ENCODE results near the gene SUSD6.

The SUSD6 gene

DNA sequence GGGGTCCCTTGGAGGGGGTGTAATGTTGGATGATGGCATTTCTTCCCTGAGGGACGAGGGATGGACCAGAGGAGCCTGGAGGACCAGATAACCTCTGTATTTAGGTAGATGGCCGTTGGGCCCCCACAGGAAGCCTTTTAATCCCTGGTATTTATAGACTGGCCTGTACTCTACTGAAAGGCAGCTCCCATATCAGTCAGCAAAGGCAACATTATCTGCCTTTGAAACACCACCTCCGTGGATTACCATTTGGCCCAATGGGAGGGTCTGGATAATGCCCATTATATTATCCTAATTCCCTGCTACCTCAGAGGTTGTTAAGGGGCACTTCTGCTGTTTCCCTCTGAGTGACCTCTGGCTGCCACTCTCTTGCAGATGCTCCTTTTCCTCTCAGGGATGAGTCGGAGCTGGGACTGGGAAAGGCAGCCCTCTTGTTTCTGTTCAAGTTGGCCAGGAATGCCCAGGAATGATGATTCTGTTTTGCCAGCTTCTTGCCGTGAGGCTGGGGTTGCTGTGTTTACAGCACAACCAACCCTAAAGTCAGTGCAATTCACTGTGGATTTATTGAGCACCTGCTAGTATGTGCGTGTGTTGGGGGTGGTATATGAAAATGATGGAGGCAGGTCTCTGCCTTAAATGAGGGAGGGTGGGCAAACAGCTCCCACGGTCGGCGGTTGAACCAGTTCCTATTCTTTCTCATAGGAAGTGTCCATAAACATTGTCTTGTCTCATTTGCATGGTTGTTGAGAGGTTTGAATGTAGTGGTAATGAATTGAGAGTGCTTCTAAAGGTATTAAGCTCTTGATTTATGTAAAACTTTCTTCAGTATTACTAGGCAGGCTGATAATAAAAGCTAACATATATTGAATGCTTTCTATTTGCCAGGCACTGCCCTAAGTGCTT, 18.1 kb downstream of the SUSD6 start:
- Histone ChIP-seq H3K4me1 (ENCODE audit: control insufficient read depth, insufficient read depth, low read depth, low read length) (peaks cover 16% of the 10 kb centered on the region), H2BK5ac (ENCODE audit: low read depth, low read length, poor library complexity, severe bottlenecking) (no peak overlapping the region), H2BK15ac (ENCODE audit: low read depth, poor library complexity, severe bottlenecking) (no peak overlapping the region), H3K4me3 (ENCODE audit: insufficient read depth in 1 of 2, low read depth in 1 of 2, low read length in 2 of 2) (no peak overlapping the region), H3K27ac (ENCODE audit: low read length, poor library complexity, severe bottlenecking) (no peak overlapping the region), H2AK5ac (ENCODE audit: low read length, severe bottlenecking) (no peak overlapping the region), H3K4me2 (ENCODE audit: low read length, poor library complexity, severe bottlenecking) (no peak overlapping the region), H3K23ac (ENCODE audit: low read length in 2 of 2) (peak overlapping the region in 1 of 2 experiments; percentile 14), H3K27me3 (ENCODE audit: control insufficient read depth in 1 of 2, insufficient read depth in 1 of 2, low read length in 2 of 2) (no peaks in the 10 kb centered on the region), H2AFZ (ENCODE audit: low read depth, low read length) (no peak overlapping the region), H4K8ac (ENCODE audit: low read length) (no peak overlapping the region), H3K9ac (ENCODE audit: low read length) (no peak overlapping the region), H2BK12ac (ENCODE audit: low read length in 2 of 2) (peak overlapping the region in 1 of 2 experiments; percentile 25), H3K18ac (ENCODE audit: low read depth in 1 of 2, low read length in 2 of 2) (no peak overlapping the region), H3K9me3 (ENCODE audit: control insufficient read depth, low read length) (no peaks in the 10 kb centered on the region), H2BK120ac (ENCODE audit: low read depth, low read length) (no peak overlapping the region), H3K14ac (ENCODE audit: low read length in 2 of 2) (no peak overlapping the region), H3K4ac (ENCODE audit: low read depth in 1 of 2, low read length in 2 of 2) (no peak overlapping the region), H3K79me1 (replicated peaks; ENCODE audit: low read length, poor library complexity, severe bottlenecking) (peaks cover 37% of the 10 kb centered on the region), H3K36me3 (ENCODE audit: control insufficient read depth in 1 of 2, insufficient read depth in 2 of 2, low read depth in 1 of 2, low read length in 2 of 2) (no peaks in the 10 kb centered on the region), H4K91ac (ENCODE audit: low read length) (no peak overlapping the region)
- WGBS = 71% methylated on average over 9 of the region's 9 CpGs
- no peak for DNase-seq

DNA sequence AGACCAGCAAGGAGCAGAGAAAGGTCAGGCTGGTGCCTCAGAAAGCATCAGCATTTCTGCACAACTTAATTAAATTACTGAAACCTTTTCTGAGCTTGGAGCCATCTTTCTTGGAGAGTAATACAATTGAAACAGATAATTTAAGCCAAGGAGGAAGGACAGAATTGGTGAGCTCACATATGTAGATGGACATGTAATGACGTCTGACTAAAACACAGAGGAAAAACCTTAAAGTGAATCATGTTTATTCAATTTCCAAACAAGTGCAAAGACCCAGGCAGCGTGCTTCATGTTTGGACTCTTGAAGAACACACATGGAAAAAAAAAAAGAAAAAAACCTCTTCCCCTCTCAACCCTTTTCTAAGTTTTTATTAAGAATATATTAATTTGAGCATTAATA, 19.0 kb downstream of the SUSD6 start:
- WGBS = 81% methylated on average over 2 of the region's 2 CpGs
- Histone ChIP-seq H3K27ac (ENCODE audit: low read length, poor library complexity, severe bottlenecking) (no peak overlapping the region), H3K4me1 (ENCODE audit: control insufficient read depth, insufficient read depth, low read depth, low read length) (peaks cover 14% of the 10 kb centered on the region), H3K4me3 (ENCODE audit: insufficient read depth in 1 of 2, low read depth in 1 of 2, low read length in 2 of 2) (no peak overlapping the region), H3K18ac (ENCODE audit: low read depth in 1 of 2, low read length in 2 of 2) (no peak overlapping the region), H3K9ac (ENCODE audit: low read length) (no peak overlapping the region), H2BK15ac (ENCODE audit: low read depth, poor library complexity, severe bottlenecking) (no peak overlapping the region), H3K14ac (ENCODE audit: low read length in 2 of 2) (no peak overlapping the region), H3K27me3 (ENCODE audit: control insufficient read depth in 1 of 2, insufficient read depth in 1 of 2, low read length in 2 of 2) (no peaks in the 10 kb centered on the region), H3K4ac (ENCODE audit: low read depth in 1 of 2, low read length in 2 of 2) (no peak overlapping the region), H2AFZ (ENCODE audit: low read depth, low read length) (no peak overlapping the region), H2BK120ac (ENCODE audit: low read depth, low read length) (no peak overlapping the region), H2BK5ac (ENCODE audit: low read depth, low read length, poor library complexity, severe bottlenecking) (no peak overlapping the region), H3K9me3 (ENCODE audit: control insufficient read depth, low read length) (no peaks in the 10 kb centered on the region), H4K8ac (ENCODE audit: low read length) (no peak overlapping the region), H2BK12ac (ENCODE audit: low read length in 2 of 2) (no peak overlapping the region), H3K79me1 (replicated peaks; ENCODE audit: low read length, poor library complexity, severe bottlenecking) (peaks cover 37% of the 10 kb centered on the region), H3K23ac (ENCODE audit: low read length in 2 of 2) (no peak overlapping the region), H4K91ac (ENCODE audit: low read length) (no peak overlapping the region), H2AK5ac (ENCODE audit: low read length, severe bottlenecking) (no peak overlapping the region), H3K4me2 (ENCODE audit: low read length, poor library complexity, severe bottlenecking) (no peak overlapping the region), H3K36me3 (ENCODE audit: control insufficient read depth in 1 of 2, insufficient read depth in 2 of 2, low read depth in 1 of 2, low read length in 2 of 2) (no peaks in the 10 kb centered on the region)
- DNase-seq = no peak

DNA sequence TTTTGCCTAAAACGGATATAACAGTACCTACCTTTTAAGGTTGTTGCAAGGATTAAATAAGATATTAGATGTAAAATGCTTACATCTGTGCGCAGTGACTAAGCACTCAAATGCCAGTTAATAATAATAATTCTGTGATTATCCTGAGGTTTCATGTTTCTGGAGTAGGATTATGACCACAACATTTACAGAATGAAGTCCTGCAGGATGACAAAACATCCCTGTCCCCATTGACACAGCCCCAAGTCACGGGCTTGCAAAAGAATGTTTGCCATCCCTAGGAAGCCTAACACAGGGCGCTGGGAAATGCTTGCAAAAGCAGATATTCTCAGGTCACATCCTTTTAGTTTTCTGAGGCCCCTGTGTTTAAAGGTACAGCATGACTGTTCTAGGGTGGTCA, 20.1 kb downstream of the SUSD6 start:
- H3K9ac ChIP-seq (ENCODE audit: low read length) = no peak overlapping the region
- H3K9me3 ChIP-seq (ENCODE audit: control insufficient read depth, low read length) = no peaks in the 10 kb centered on the region
- WGBS = 62% methylated on average over 3 of the region's 4 CpGs
- DNase-seq = peak; percentile 58
- H2BK5ac ChIP-seq (ENCODE audit: low read depth, low read length, poor library complexity, severe bottlenecking) = no peak overlapping the region
- H3K23ac ChIP-seq (ENCODE audit: low read length in 2 of 2) = no peak overlapping the region
- H3K4me2 ChIP-seq (ENCODE audit: low read length, poor library complexity, severe bottlenecking) = no peak overlapping the region
- no peak overlapping the region for H4K8ac ChIP-seq (ENCODE audit: low read length)
- no peak overlapping the region for H3K4ac ChIP-seq (ENCODE audit: low read depth in 1 of 2, low read length in 2 of 2)
- no peaks in the 10 kb centered on the region for H3K36me3 ChIP-seq (ENCODE audit: control insufficient read depth in 1 of 2, insufficient read depth in 2 of 2, low read depth in 1 of 2, low read length in 2 of 2)
- H2BK15ac ChIP-seq (ENCODE audit: low read depth, poor library complexity, severe bottlenecking) = no peak overlapping the region
- H2AK5ac ChIP-seq (ENCODE audit: low read length, severe bottlenecking) = no peak overlapping the region
- no peak overlapping the region for H3K18ac ChIP-seq (ENCODE audit: low read depth in 1 of 2, low read length in 2 of 2)
- no peak overlapping the region for H2BK12ac ChIP-seq (ENCODE audit: low read length in 2 of 2)
- H3K27ac ChIP-seq (ENCODE audit: low read length, poor library complexity, severe bottlenecking) = no peak overlapping the region
- H3K4me3 ChIP-seq (ENCODE audit: insufficient read depth in 1 of 2, low read depth in 1 of 2, low read length in 2 of 2) = no peak overlapping the region
- H3K27me3 ChIP-seq (ENCODE audit: control insufficient read depth in 1 of 2, insufficient read depth in 1 of 2, low read length in 2 of 2) = no peaks in the 10 kb centered on the region
- H4K91ac ChIP-seq (ENCODE audit: low read length) = no peak overlapping the region
- peaks cover 12% of the 10 kb centered on the region for H3K4me1 ChIP-seq (ENCODE audit: control insufficient read depth, insufficient read depth, low read depth, low read length)
- peaks cover 36% of the 10 kb centered on the region for H3K79me1 ChIP-seq (replicated peaks; ENCODE audit: low read length, poor library complexity, severe bottlenecking)
- no peak overlapping the region for H2AFZ ChIP-seq (ENCODE audit: low read depth, low read length)
- H2BK120ac ChIP-seq (ENCODE audit: low read depth, low read length) = no peak overlapping the region
- no peak overlapping the region for H3K14ac ChIP-seq (ENCODE audit: low read length in 2 of 2)

GRCh38 chr14:69632164-69632563, 20.8 kb downstream of the SUSD6 start:
- peaks cover 14% of the 10 kb centered on the region for H3K4me1 ChIP-seq (ENCODE audit: control insufficient read depth, insufficient read depth, low read depth, low read length)
- no peak overlapping the region for H4K91ac ChIP-seq (ENCODE audit: low read length)
- peak overlapping the region in 1 of 2 experiments; percentile 54 for H3K18ac ChIP-seq (ENCODE audit: low read depth in 1 of 2, low read length in 2 of 2)
- no peak overlapping the region for H3K9ac ChIP-seq (ENCODE audit: low read length)
- H3K4me3 ChIP-seq (ENCODE audit: insufficient read depth in 1 of 2, low read depth in 1 of 2, low read length in 2 of 2) = no peak overlapping the region
- H3K27ac ChIP-seq (ENCODE audit: low read length, poor library complexity, severe bottlenecking) = no peak overlapping the region
- no peak overlapping the region for H3K4me2 ChIP-seq (ENCODE audit: low read length, poor library complexity, severe bottlenecking)
- WGBS = 56% methylated on average over 3 of the region's 4 CpGs
- H2BK120ac ChIP-seq (ENCODE audit: low read depth, low read length) = no peak overlapping the region
- no peak for DNase-seq
- no peak overlapping the region for H2AFZ ChIP-seq (ENCODE audit: low read depth, low read length)
- no peak overlapping the region for H2BK15ac ChIP-seq (ENCODE audit: low read depth, poor library complexity, severe bottlenecking)
- peaks cover 40% of the 10 kb centered on the region for H3K79me1 ChIP-seq (replicated peaks; ENCODE audit: low read length, poor library complexity, severe bottlenecking)
- H4K8ac ChIP-seq (ENCODE audit: low read length) = no peak overlapping the region
- H3K9me3 ChIP-seq (ENCODE audit: control insufficient read depth, low read length) = no peaks in the 10 kb centered on the region
- H3K14ac ChIP-seq (ENCODE audit: low read length in 2 of 2) = no peak overlapping the region
- H3K36me3 ChIP-seq (ENCODE audit: control insufficient read depth in 1 of 2, insufficient read depth in 2 of 2, low read depth in 1 of 2, low read length in 2 of 2) = no peaks in the 10 kb centered on the region
- H3K23ac ChIP-seq (ENCODE audit: low read length in 2 of 2) = no peak overlapping the region
- H2BK12ac ChIP-seq (ENCODE audit: low read length in 2 of 2) = no peak overlapping the region
- no peak overlapping the region for H2AK5ac ChIP-seq (ENCODE audit: low read length, severe bottlenecking)
- no peaks in the 10 kb centered on the region for H3K27me3 ChIP-seq (ENCODE audit: control insufficient read depth in 1 of 2, insufficient read depth in 1 of 2, low read length in 2 of 2)
- H2BK5ac ChIP-seq (ENCODE audit: low read depth, low read length, poor library complexity, severe bottlenecking) = no peak overlapping the region
- no peak overlapping the region for H3K4ac ChIP-seq (ENCODE audit: low read depth in 1 of 2, low read length in 2 of 2)

All from mesenchymal stem cell (in vitro differentiated cells and primary cell).